NB4 (cell line): ENCODE results near the gene RBPJL.

Source experiments
- POLR2A ChIP-seq: IDR thresholded peaks from 2 replicates; pipeline ENCODE4 v1.6.1; 2011; ENCODE audit warnings: mild to moderate bottlenecking; ENCODE audit not compliant: insufficient read length; ENCODE audit errors: extremely low read depth
- TF ChIP-seq, protein P1 (sequence below): IDR thresholded peaks from one replicate; pipeline ENCODE4 v1.5.1; 2012; ENCODE audit warnings: low read depth, low read length

GRCh38 chr20:45299786-45300185 is 6.9 kb upstream of the RBPJL start:
- TF ChIP-seq POLR2A: no peak
- TF ChIP-seq, protein P1, sequence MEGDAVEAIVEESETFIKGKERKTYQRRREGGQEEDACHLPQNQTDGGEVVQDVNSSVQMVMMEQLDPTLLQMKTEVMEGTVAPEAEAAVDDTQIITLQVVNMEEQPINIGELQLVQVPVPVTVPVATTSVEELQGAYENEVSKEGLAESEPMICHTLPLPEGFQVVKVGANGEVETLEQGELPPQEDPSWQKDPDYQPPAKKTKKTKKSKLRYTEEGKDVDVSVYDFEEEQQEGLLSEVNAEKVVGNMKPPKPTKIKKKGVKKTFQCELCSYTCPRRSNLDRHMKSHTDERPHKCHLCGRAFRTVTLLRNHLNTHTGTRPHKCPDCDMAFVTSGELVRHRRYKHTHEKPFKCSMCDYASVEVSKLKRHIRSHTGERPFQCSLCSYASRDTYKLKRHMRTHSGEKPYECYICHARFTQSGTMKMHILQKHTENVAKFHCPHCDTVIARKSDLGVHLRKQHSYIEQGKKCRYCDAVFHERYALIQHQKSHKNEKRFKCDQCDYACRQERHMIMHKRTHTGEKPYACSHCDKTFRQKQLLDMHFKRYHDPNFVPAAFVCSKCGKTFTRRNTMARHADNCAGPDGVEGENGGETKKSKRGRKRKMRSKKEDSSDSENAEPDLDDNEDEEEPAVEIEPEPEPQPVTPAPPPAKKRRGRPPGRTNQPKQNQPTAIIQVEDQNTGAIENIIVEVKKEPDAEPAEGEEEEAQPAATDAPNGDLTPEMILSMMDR: no peak
